Thyroid gland (tissue), 4 donors: ENCODE measurements around the gene DCLRE1A. TPM values are rescaled to one million over a fixed set of nuclear protein-coding genes. Genes with fewer than 3 reads are reported as not detected.

Experiments used
- DNase-seq, 2 donors: peaks; one replicate each; pipeline ENCODE4 v3.0.0-alpha.2; 2019
- H3K27ac ChIP-seq, 3 donors: fragments of 200-600 bp; sonication (generic); 1 replicate in 2 of 3; 2 replicates in 1 of 3; pipeline ENCODE4 v1.5.1; 2016 to 2019; ENCODE audit warnings: mild to moderate bottlenecking in 1 of 3, moderate library complexity in 1 of 3
- H3K27me3 ChIP-seq: fragments of 200-600 bp; sonication (generic); one replicate; pipeline ENCODE4 v1.5.1; 2019
- H3K36me3 ChIP-seq, 2 donors: fragments of 200-600 bp; sonication (generic); one replicate each; pipeline ENCODE4 v1.5.1; 2016 to 2019
- H3K4me1 ChIP-seq, 2 donors: fragments of 200-600 bp; sonication (generic); one replicate each; pipeline ENCODE4 v1.5.1; 2017 to 2019
- H3K4me3 ChIP-seq, 3 donors: fragments of 200-600 bp; sonication (generic); replicated peaks in 1 of 3; 1 replicate in 2 of 3; 2 replicates in 1 of 3; pipeline ENCODE4 v1.5.1; 2016; ENCODE audit warnings: mild to moderate bottlenecking in 1 of 3
- H3K9me3 ChIP-seq: fragments of 200-600 bp; sonication (generic); one replicate; pipeline ENCODE4 v1.5.1; 2017
- POLR2A ChIP-seq, 2 donors: fragments of 450-650 bp; IDR thresholded peaks; one replicate each; pipeline ENCODE4 v1.6.1; 2017; ENCODE audit warnings: antibody characterized with exemption in 2 of 2, mild to moderate bottlenecking in 2 of 2, moderate library complexity in 1 of 2
- WGBS, 2 donors: methylation state at CpG; one replicate each; pipeline ENCODE4 v1.1.5; 2017; 5-methylcytosine and 5-hydroxymethylcytosine counted together
- intact Hi-C: fragments of 100-400 bp; cut with DNase I; formaldehyde crosslinking; loops from one replicate; pipeline ENCODE4 v1.15.1; 2023
- total RNA-seq, 4 donors: library from RNA; depleted of rRNA; stranded (reverse); fragments of >200 nt; gene quantifications; one replicate each; pipeline ENCODE4 v1.2.3, GENCODE V29; 2016
- TF ChIP-seq, protein P1 (sequence below), 6 experiments: fragments of 200-600 bp in 3 of 6; fragments of 450-650 bp in 3 of 6; sonication (generic) in 3 of 6; IDR thresholded peaks; one replicate each; pipeline ENCODE4 v1.5.1; 2016 to 2019; ENCODE audit warnings: antibody characterized with exemption in 6 of 6, mild to moderate bottlenecking in 2 of 6, inconsistent platforms in 1 of 6, moderate library complexity in 1 of 6

The DCLRE1A gene
- total RNA-seq, 4 donors from 2014 or later = 5.8 to 9.0 (median 6.8) TPM

GRCh38 chr10:113865901-113866300 is 12.0 kb upstream of the DCLRE1A start:
- Histone ChIP-seq H3K36me3 (peaks cover 0 to 5% of the 10 kb centered on the region in 2 donors), H3K27ac (no peak overlapping the region), H3K27me3 (no peaks in the 10 kb centered on the region), H3K4me1 (peaks cover 0 to 7% of the 10 kb centered on the region in 2 donors), H3K9me3 (no peaks in the 10 kb centered on the region), H3K4me3 (no peak overlapping the region)
- intact Hi-C loops = no loop called here
- DNase-seq = no peak
- no peak for TF ChIP-seq POLR2A (IDR thresholded peaks at IDR 0.05)
- TF ChIP-seq, protein P1, sequence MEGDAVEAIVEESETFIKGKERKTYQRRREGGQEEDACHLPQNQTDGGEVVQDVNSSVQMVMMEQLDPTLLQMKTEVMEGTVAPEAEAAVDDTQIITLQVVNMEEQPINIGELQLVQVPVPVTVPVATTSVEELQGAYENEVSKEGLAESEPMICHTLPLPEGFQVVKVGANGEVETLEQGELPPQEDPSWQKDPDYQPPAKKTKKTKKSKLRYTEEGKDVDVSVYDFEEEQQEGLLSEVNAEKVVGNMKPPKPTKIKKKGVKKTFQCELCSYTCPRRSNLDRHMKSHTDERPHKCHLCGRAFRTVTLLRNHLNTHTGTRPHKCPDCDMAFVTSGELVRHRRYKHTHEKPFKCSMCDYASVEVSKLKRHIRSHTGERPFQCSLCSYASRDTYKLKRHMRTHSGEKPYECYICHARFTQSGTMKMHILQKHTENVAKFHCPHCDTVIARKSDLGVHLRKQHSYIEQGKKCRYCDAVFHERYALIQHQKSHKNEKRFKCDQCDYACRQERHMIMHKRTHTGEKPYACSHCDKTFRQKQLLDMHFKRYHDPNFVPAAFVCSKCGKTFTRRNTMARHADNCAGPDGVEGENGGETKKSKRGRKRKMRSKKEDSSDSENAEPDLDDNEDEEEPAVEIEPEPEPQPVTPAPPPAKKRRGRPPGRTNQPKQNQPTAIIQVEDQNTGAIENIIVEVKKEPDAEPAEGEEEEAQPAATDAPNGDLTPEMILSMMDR (IDR thresholded peaks at IDR 0.05) = no peak
- 88 to 91% methylated on average over 3 of the region's 3 CpGs for WGBS, 2 donors

DNA sequence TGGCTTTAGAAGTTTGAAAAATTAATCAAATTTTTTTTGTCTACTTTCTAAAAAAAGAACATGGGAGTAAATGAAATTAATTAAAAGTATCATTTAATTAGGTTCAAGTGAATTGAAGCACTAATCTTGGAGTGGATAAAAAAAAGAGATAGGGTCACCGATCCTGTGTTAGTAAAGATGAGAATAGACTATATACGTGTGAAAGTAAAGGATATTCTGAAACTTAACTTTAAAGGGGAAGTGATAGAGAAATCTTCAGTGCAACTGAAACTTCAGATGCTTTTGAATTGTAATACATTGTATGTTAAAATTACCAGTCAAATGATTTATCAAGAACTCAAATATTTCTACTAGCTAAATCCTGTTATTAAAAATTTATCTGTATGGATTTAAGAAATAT is 5.4 kb upstream of the DCLRE1A start:
- peaks cover 8 to 10% of the 10 kb centered on the region in 2 donors for H3K4me1 ChIP-seq
- TF ChIP-seq POLR2A (IDR thresholded peaks at IDR 0.05) = no peak
- TF ChIP-seq, protein P1 (IDR thresholded peaks at IDR 0.05) = no peak
- H3K27ac ChIP-seq = no peak overlapping the region
- H3K27me3 ChIP-seq = no peaks in the 10 kb centered on the region
- WGBS, 2 donors = 88% methylated on average over 2 of the region's 2 CpGs
- no peak for DNase-seq
- intact Hi-C loops = no loop called here
- H3K36me3 ChIP-seq = peaks cover 0 to 20% of the 10 kb centered on the region in 2 donors
- H3K9me3 ChIP-seq = no peaks in the 10 kb centered on the region
- H3K4me3 ChIP-seq = no peak overlapping the region

- Histone ChIP-seq H3K4me1 (peaks cover 8 to 10% of the 10 kb centered on the region in 2 donors), H3K4me3 (no peak overlapping the region), H3K9me3 (no peaks in the 10 kb centered on the region), H3K36me3 (peaks cover 0 to 20% of the 10 kb centered on the region in 2 donors), H3K27me3 (no peaks in the 10 kb centered on the region), H3K27ac (no peak overlapping the region)
- TF ChIP-seq, protein P1 (IDR thresholded peaks at IDR 0.05) = no peak
- no peak for TF ChIP-seq POLR2A (IDR thresholded peaks at IDR 0.05)
- WGBS, 2 donors = 92 to 94% methylated on average over 2 of the region's 2 CpGs
- DNase-seq = no peak
- intact Hi-C loops = no loop called here
These were observed 4.7 kb upstream of the DCLRE1A start for GRCh38 chr10:113858541-113858940.

GRCh38 chr10:113857210-113857609 is 3.3 kb upstream of the DCLRE1A start:
- intact Hi-C loops = no loop called here
- H3K4me3 ChIP-seq = no peak overlapping the region
- peaks cover 0 to 20% of the 10 kb centered on the region in 2 donors for H3K36me3 ChIP-seq
- DNase-seq = no peak
- H3K9me3 ChIP-seq = no peaks in the 10 kb centered on the region
- no peak overlapping the region for H3K27ac ChIP-seq
- peaks cover 13 to 15% of the 10 kb centered on the region in 2 donors for H3K4me1 ChIP-seq
- TF ChIP-seq POLR2A (IDR thresholded peaks at IDR 0.05) = no peak
- TF ChIP-seq, protein P1 (IDR thresholded peaks at IDR 0.05) = no peak
- H3K27me3 ChIP-seq = no peaks in the 10 kb centered on the region

GRCh38 chr10:113856563-113856962 is 2.7 kb upstream of the DCLRE1A start:
- Histone ChIP-seq H3K4me3 (no peak overlapping the region), H3K36me3 (peaks cover 0 to 17% of the 10 kb centered on the region in 2 donors), H3K27ac (no peak overlapping the region), H3K27me3 (no peaks in the 10 kb centered on the region), H3K9me3 (no peaks in the 10 kb centered on the region), H3K4me1 (peaks cover 13 to 21% of the 10 kb centered on the region in 2 donors)
- WGBS, 2 donors = 72 to 82% methylated on average over 1 of the region's 1 CpG
- DNase-seq = no peak
- TF ChIP-seq, protein P1 (IDR thresholded peaks at IDR 0.05) = no peak
- no peak for TF ChIP-seq POLR2A (IDR thresholded peaks at IDR 0.05)
- intact Hi-C loops = no loop called here
